ENCODE results near the gene VIM.

- TF ChIP-seq CTCF (IDR thresholded peaks at IDR 0.05; ENCODE audit: poor library complexity) (peak; percentile 81), EZH2 (IDR thresholded peaks at IDR 0.05; ENCODE audit: borderline replicate concordance) (no peak), EZH2phosphoT487 (IDR thresholded peaks at IDR 0.05; ENCODE audit: low read depth, severe bottlenecking, unreplicated experiment) (no peak)
Measured at GRCh38 chr10:17257466-17258321, 29.7 kb downstream of the VIM start.
